GM20000 (cell line): ENCODE measurements around the gene RGS17.

Experiments
- DNase-seq: peaks from one replicate; pipeline ENCODE4 v3.0.0; 2012; ENCODE audit warnings: low spot score
- TF ChIP-seq, protein P1 (sequence below): IDR thresholded peaks from 2 replicates; pipeline ENCODE4 v1.5.1; 2012; ENCODE audit warnings: mild to moderate bottlenecking, control low read depth; ENCODE audit errors: extremely low read depth, missing control alignments

RGS17 gene

DNA sequence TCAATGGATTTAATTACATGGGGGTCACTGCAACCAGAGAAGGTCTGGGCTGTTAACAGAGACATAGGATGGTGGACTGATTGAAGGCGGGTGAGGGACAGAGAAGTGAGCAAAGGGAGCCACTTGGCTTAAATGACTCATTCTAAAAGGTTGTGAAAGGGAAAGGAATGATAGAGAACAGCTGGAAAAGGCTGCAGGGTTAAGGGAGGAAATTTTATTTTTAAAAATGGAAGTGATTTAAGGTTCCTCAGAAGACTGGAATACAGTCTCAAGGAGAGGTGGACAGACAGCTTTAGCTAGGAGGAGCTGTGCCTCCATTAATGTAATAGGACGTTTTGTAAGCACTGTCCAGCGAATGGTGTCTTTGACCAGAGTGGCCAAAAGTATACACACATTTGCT, 46.7 kb downstream of the RGS17 start:
- TF ChIP-seq, protein P1, sequence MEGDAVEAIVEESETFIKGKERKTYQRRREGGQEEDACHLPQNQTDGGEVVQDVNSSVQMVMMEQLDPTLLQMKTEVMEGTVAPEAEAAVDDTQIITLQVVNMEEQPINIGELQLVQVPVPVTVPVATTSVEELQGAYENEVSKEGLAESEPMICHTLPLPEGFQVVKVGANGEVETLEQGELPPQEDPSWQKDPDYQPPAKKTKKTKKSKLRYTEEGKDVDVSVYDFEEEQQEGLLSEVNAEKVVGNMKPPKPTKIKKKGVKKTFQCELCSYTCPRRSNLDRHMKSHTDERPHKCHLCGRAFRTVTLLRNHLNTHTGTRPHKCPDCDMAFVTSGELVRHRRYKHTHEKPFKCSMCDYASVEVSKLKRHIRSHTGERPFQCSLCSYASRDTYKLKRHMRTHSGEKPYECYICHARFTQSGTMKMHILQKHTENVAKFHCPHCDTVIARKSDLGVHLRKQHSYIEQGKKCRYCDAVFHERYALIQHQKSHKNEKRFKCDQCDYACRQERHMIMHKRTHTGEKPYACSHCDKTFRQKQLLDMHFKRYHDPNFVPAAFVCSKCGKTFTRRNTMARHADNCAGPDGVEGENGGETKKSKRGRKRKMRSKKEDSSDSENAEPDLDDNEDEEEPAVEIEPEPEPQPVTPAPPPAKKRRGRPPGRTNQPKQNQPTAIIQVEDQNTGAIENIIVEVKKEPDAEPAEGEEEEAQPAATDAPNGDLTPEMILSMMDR, result no peak
- DNase-seq, result no peak

DNA sequence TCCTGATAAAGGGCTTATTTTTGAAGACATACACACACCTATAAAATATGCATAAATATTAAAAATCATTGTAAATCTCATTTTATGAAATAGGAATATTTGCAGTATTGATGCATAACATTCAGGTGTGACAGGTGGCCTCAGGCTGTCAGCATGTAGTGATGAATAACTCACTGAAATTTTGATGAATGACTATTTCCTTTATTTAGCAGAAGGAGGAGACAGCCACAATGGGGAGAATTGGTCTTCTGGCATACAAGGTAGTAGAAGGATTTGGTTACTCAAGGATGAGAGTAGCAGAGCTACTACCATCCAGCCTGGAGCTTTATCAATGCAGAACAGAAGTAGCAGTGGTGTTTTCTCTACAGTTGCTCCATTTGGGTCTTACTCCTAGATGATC, 47.2 kb downstream of the RGS17 start:
- TF ChIP-seq, protein P1, result no peak
- DNase-seq, result no peak

DNA sequence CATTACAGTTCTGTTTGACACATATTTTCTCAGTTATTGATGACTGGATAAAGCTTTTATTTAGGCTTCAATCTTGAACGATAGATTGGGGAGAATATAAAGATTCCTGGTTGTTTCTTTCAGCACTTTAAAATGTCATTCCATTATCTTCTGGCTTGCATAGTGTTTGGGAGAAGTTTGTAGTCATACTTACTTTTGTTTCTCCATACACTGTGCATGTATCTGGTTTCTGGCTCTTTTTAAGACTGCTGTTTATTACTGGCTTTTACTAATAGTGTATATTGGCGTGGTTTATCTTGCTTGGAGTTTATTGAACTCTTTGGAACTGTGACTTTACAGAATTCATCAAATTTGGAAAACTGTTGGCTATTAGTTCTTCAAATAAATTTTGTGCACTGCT, 49.2 kb downstream of the RGS17 start:
- no peak for DNase-seq
- TF ChIP-seq, protein P1, result no peak

DNA sequence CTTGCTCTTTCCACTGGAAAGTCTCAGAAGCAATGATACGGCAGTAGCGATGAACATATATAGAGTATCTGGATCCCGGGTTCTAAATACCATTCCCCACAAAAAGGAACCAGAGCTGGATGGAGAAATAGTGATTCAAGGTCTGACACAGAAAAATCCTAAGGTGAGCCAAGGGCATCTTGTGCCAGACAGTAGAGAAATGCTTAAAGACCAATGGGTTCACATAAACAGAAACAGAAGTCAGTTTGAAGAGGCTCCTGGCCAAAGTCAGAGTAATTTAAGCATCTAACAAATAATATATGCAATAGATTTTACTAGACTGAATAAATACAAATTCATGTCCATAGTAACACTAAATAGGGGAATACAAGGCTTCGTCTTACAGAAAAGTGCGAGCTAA, 54.7 kb downstream of the RGS17 start:
- TF ChIP-seq, protein P1, result no peak
- DNase-seq, result no peak

DNA sequence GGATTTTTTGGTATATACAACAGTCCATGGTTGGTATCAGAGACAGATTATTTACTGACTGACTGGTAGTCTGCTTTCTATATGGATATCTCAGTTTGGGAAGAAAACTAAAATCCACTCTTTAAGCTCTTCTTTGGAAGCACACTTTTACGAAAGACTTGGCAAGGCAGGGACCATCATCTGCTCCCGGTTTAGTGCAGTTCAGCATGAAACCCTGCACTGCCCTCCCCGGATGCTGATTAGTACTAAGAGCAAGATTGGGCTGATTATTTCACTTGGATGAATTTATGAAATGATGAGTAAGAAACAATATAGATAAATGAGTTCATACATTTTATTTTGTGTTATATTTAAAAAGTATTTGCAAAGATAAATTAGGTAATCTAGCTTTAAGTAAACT, 56.3 kb downstream of the RGS17 start:
- DNase-seq, result no peak
- TF ChIP-seq, protein P1, result no peak

DNA sequence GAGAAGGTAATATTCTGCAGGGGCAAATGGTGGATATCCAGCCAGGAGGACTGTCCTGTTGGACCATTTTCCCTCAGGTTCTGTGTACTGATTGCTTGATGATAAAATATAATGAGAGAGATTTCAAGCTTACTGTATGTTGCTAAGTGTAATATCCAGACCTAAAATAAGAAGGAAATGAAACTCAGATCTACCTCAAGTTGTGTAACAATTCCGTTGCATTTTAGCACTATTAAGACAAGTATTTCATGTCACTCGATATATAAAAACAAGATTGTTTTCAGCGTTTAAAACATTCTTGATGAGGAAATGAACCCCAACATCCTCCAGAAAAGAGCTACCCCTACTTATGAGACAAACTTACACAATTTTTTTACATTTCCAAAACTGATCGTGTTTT, 57.2 kb downstream of the RGS17 start:
- TF ChIP-seq, protein P1, result no peak
- DNase-seq, result no peak

DNA sequence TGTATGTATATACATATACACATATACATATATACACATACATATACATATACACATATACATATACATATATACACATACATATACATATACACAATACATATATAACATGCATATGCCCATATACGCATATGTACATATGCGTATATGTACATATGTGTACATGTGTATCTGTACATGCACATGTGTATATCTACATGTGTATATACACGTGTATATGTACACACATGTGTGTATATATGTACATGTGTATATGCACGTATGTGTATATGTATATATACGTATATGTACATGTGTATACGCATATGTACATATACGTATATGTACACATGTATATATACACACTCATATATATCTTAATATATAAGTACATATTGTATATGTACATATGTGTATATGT, 60.3 kb downstream of the RGS17 start:
- DNase-seq, result no peak
- TF ChIP-seq, protein P1, result no peak
